ENCODE measurements around the gene ACAP3. TPM values are rescaled to one million over a fixed set of nuclear protein-coding genes. Genes with fewer than 3 reads are reported as not detected.
"Not testable (repeated sequence)": the region's sequence is repeated elsewhere in the genome, so short reads cannot be mapped to it uniquely, and the experiment has no call there.

ACAP3 gene
- polyA plus RNA-seq, 2 of the 4 experiments (the other 2 are of a cell fraction) = 6.6 to 24.2 TPM

DNA sequence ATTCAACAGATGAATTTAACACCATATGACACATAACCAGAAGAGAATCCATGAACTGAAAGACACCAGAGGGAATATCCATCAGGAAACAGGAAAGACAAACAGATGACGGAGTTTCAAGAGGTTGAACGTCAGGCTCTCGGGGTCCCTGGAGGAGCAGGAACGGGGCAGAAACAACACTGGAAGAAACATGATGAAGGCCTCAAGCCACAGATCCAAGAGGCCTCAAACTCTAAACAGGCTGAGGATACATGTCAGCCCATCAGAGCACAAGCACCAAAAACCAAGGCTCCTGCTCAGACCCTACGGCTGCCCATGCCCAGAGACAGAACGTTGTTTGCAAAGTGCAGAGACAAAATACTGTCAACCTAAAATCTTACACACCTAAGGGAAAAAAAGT is 9.7 kb upstream of the ACAP3 start:
- no peak for TF ChIP-seq NFE2L2 (conservative IDR thresholded peaks at IDR 0.05; ENCODE audit: low read length)
- no peak for TF ChIP-seq MAZ (IDR thresholded peaks at IDR 0.05; ENCODE audit: borderline replicate concordance, low read depth, low read length)
- no peak for TF ChIP-seq MYC (IDR thresholded peaks at IDR 0.05; ENCODE audit: borderline replicate concordance, low read length)
- TF ChIP-seq HOXB5 (CRISPR knock-in tag; IDR thresholded peaks at IDR 0.05) = no peak
- TF ChIP-seq HOXA7 (CRISPR knock-in tag; IDR thresholded peaks at IDR 0.05) = no peak
- no peak for TF ChIP-seq CEBPB (IDR thresholded peaks at IDR 0.05)
- TF ChIP-seq HES2 (IDR thresholded peaks at IDR 0.05) = no peak
- TF ChIP-seq HDAC2 (IDR thresholded peaks at IDR 0.05) = no peak
- TF ChIP-seq ESRRA (IDR thresholded peaks at IDR 0.05; ENCODE audit: borderline replicate concordance, low read length) = no peak
- no peak for TF ChIP-seq MAX (IDR thresholded peaks at IDR 0.05)
- TF ChIP-seq TP53 (CRISPR knock-in tag; IDR thresholded peaks at IDR 0.05) = no peak
- CTCF ChIA-PET = no interaction called here
- Histone ChIP-seq H3K4me1 (peaks cover 21% of the 10 kb centered on the region), H3K27ac (peak overlapping the region in 1 of 2 experiments; percentile 57; a peak in 1 of 6 replicates), H3K4me2 (peak overlapping the region; percentile 37; the same call in 2 of the 3 replicates), H3K9me3 (no peaks in the 10 kb centered on the region), H3K4me3 (no peak overlapping the region)
- DNase-seq (ENCODE audit: low read depth in 1 of 2, low spot score in 1 of 2) = no peak
- POLR2A ChIA-PET = no interaction called here
- no peak for ATAC-seq
- FAIRE-seq = no peak
- WGBS (ENCODE audit: missing lambda C conversion rate) = 91% methylated on average over 6 of the region's 6 CpGs

DNA sequence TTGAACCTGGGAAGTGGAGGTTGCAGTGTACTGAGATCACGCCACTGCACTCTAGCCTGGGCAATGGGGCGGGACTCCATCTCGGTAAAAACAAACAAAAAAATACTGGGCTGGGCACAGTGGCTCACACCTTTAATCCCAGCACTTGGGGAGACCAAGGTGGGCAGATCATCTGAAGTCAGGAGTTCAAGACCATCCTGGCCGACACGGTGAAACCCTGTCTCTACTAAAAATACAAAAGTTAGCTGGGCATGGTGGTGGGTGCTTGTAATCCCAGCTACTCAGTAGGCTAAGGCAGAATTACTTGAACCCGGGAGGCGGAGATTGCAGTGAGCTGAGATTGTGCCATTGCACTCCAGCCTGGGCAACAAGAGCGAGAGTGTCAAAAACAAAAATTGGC is 8.5 kb upstream of the ACAP3 start:
- ATAC-seq; H3K4me2 ChIP-seq; H3K9me3 ChIP-seq; H3K27ac ChIP-seq; H3K4me3 ChIP-seq; FAIRE-seq; DNase-seq (ENCODE audit: low read depth in 1 of 2, low spot score in 1 of 2); CTCF ChIA-PET; POLR2A ChIA-PET: not testable (repeated sequence)
- 84% methylated on average over 8 of the region's 8 CpGs for WGBS (ENCODE audit: missing lambda C conversion rate)
- H3K4me1 ChIP-seq = peaks cover 21% of the 10 kb centered on the region

- ChIA-PET POLR2A (interaction anchor here (0.8 kb wide), 1 partner anchor 84 kb away, joined by 3 read pairs; the partner anchor contains the start of gene CCNL2), CTCF (interaction anchor here (1.0 to 1.2 kb wide), 2 partner anchors 56 to 331 kb away, joined by 3 read pairs; no protein-coding TSS in a partner anchor)
- Histone ChIP-seq H3K9me3 (no peaks in the 10 kb centered on the region), H3K4me2 (no peak overlapping the region), H3K27ac (no peak overlapping the region), H3K4me3 (no peak overlapping the region), H3K4me1 (peaks cover 21% of the 10 kb centered on the region)
- TF ChIP-seq EHF (CRISPR knock-in tag; IDR thresholded peaks at IDR 0.05) = no peak
- TF ChIP-seq RCOR1 (IDR thresholded peaks at IDR 0.05; ENCODE audit: low read depth, low read length) = no peak
- TF ChIP-seq NR3C1 (IDR thresholded peaks at IDR 0.05) = no peak
- TF ChIP-seq MAZ (IDR thresholded peaks at IDR 0.05; ENCODE audit: borderline replicate concordance, low read depth, low read length) = no peak
- TF ChIP-seq, protein P1, sequence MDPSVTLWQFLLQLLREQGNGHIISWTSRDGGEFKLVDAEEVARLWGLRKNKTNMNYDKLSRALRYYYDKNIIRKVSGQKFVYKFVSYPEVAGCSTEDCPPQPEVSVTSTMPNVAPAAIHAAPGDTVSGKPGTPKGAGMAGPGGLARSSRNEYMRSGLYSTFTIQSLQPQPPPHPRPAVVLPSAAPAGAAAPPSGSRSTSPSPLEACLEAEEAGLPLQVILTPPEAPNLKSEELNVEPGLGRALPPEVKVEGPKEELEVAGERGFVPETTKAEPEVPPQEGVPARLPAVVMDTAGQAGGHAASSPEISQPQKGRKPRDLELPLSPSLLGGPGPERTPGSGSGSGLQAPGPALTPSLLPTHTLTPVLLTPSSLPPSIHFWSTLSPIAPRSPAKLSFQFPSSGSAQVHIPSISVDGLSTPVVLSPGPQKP (IDR thresholded peaks at IDR 0.05; ENCODE audit: low read depth, low read length) = no peak
- TF ChIP-seq HOXA7 (CRISPR knock-in tag; IDR thresholded peaks at IDR 0.05) = no peak
- no peak for TF ChIP-seq ATOH8 (CRISPR knock-in tag; IDR thresholded peaks at IDR 0.05; ENCODE audit: low read depth)
- TF ChIP-seq ZFP36 (IDR thresholded peaks at IDR 0.05; ENCODE audit: borderline replicate concordance, partially characterized antibody) = no peak
- no peak for TF ChIP-seq POLR2AphosphoS2 (conservative IDR thresholded peaks at IDR 0.05; ENCODE audit: low read length)
- TF ChIP-seq MAX (IDR thresholded peaks at IDR 0.05) = no peak
- no peak for TF ChIP-seq HMGXB4 (CRISPR knock-in tag; IDR thresholded peaks at IDR 0.05; ENCODE audit: borderline replicate concordance)
- TF ChIP-seq PHF8 (IDR thresholded peaks at IDR 0.05; ENCODE audit: borderline replicate concordance, low read depth) = no peak
- no peak for TF ChIP-seq SMC3 (IDR thresholded peaks at IDR 0.05)
- no peak for TF ChIP-seq HES2 (IDR thresholded peaks at IDR 0.05)
- TF ChIP-seq ESRRA (IDR thresholded peaks at IDR 0.05; ENCODE audit: borderline replicate concordance, low read length) = no peak
- TF ChIP-seq, protein P2, sequence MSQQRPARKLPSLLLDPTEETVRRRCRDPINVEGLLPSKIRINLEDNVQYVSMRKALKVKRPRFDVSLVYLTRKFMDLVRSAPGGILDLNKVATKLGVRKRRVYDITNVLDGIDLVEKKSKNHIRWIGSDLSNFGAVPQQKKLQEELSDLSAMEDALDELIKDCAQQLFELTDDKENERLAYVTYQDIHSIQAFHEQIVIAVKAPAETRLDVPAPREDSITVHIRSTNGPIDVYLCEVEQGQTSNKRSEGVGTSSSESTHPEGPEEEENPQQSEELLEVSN (IDR thresholded peaks at IDR 0.05; ENCODE audit: borderline replicate concordance, low read depth) = no peak
- no peak for TF ChIP-seq RFX5 (IDR thresholded peaks at IDR 0.05)
- no peak for TF ChIP-seq JUN (IDR thresholded peaks at IDR 0.05)
- TF ChIP-seq, protein P3, sequence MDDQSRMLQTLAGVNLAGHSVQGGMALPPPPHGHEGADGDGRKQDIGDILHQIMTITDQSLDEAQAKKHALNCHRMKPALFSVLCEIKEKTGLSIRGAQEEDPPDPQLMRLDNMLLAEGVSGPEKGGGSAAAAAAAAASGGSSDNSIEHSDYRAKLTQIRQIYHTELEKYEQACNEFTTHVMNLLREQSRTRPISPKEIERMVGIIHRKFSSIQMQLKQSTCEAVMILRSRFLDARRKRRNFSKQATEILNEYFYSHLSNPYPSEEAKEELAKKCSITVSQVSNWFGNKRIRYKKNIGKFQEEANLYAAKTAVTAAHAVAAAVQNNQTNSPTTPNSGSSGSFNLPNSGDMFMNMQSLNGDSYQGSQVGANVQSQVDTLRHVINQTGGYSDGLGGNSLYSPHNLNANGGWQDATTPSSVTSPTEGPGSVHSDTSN (IDR thresholded peaks at IDR 0.05) = no peak
- TF ChIP-seq CHD2 (IDR thresholded peaks at IDR 0.05; ENCODE audit: low read length, partially characterized antibody) = no peak
- WGBS (ENCODE audit: missing lambda C conversion rate) = 89% methylated on average over 6 of the region's 26 CpGs
- DNase-seq (ENCODE audit: low read depth in 1 of 2, low spot score in 1 of 2) (no peak), FAIRE-seq (no peak), ATAC-seq (no peak)
Measured at GRCh38 chr1:1315435-1315954, 7.8 kb upstream of the ACAP3 start.
